ENCODE data around the gene KRTAP2-3. TPM values are rescaled to one million over a fixed set of nuclear protein-coding genes. Genes with fewer than 3 reads are reported as not detected.
"Not testable (repeated sequence)": the region's sequence is repeated elsewhere in the genome, so short reads cannot be mapped to it uniquely, and the experiment has no call there.

The KRTAP2-3 gene
- total and polyA plus RNA-seq, 2 experiments from 2014 or later, result not detected

DNA sequence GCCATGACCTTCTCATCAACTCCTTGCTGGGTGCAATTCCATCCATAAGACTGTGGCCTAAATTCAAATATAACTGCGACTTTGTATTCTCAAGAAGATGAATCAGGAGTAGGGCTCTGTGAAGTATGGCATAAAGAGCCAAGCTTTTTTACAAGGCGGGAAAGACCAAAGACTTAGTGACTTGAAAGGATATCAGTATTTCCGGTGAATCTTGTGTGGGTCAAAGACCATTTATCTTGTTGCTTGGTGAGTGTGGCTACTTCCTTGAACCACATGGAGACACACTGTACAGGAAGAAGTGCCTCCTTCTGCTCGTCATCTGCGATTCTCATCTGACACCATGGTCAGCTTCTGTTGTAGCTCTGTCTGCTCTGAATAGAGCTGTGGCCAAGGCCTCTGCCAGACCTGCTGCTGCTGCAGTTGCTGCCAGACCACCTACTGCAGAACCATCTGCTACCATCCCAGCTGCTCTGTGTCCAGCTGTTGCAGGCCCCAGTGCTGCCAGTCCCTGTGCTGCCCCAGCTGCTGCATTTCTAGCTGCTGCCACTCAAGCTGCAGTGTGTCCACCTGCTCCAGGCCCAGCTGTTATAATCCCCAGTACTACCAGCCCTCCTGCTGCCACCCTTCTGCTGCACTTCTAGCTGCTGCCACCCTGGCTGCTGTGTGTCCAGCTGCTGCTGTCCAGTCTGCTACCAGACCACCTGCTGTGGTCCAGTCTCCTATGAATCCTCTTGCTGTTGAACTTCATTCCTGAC, 11.9 kb upstream of the KRTAP2-3 start:
- no peaks in the 10 kb centered on the region for H4K20me1 ChIP-seq (ENCODE audit: insufficient read depth, poor library complexity, severe bottlenecking)
- no peak overlapping the region for H3K27ac ChIP-seq
- no peaks in the 10 kb centered on the region for H3K9me2 ChIP-seq (replicated peaks; ENCODE audit: insufficient read depth)
- 95% methylated on average over 5 of the region's 5 CpGs for WGBS (ENCODE audit: low lambda C conversion rate, missing lambda C conversion rate)
- no peaks in the 10 kb centered on the region for H3K79me2 ChIP-seq
- H2AFZ ChIP-seq, result no peak overlapping the region
- TF ChIP-seq EZH2phosphoT487 (IDR thresholded peaks at IDR 0.05; ENCODE audit: low read depth, severe bottlenecking, unreplicated experiment), result no peak
- no peaks in the 10 kb centered on the region for H3K9me3 ChIP-seq (ENCODE audit: low read depth)
- no peaks in the 10 kb centered on the region for H3K36me3 ChIP-seq (replicated peaks; ENCODE audit: insufficient read depth, low read depth)
- H3K4me3 ChIP-seq, result no peak overlapping the region
- H3K4me1 ChIP-seq (ENCODE audit: insufficient read depth), result no peaks in the 10 kb centered on the region
- no peak for DNase-seq (ENCODE audit: low spot score)
- peaks cover 8% of the 10 kb centered on the region for H3K27me3 ChIP-seq
- no peak overlapping the region for H3K4me2 ChIP-seq

DNA sequence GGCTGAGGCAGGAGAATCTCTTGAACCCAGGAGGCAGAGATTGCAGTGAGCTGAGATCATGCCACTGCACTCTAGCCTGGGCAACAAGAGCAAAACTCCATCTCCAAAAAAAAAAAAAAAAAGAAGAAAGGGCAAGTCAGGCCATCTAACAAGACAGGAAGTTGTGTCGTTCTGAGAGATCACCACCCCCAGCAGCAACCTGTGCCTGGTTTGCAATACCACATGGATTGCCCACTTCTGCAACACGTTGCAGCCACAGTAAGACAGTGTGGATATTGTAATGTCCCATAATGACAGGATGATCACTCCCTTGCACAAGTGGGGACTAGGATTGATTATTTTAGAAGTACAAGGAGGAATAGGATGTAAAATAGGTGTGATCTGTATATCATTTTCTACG, 9.1 kb upstream of the KRTAP2-3 start:
- Histone ChIP-seq H3K27me3 (no peaks in the 10 kb centered on the region), H3K4me2 (no peak overlapping the region), H3K9me3 (ENCODE audit: low read depth) (no peaks in the 10 kb centered on the region), H4K20me1 (ENCODE audit: insufficient read depth, poor library complexity, severe bottlenecking) (no peaks in the 10 kb centered on the region), H3K4me1 (ENCODE audit: insufficient read depth) (no peaks in the 10 kb centered on the region), H3K27ac (no peak overlapping the region), H3K36me3 (replicated peaks; ENCODE audit: insufficient read depth, low read depth) (no peaks in the 10 kb centered on the region), H2AFZ (no peak overlapping the region), H3K4me3 (no peak overlapping the region), H3K9me2 (replicated peaks; ENCODE audit: insufficient read depth) (no peaks in the 10 kb centered on the region), H3K79me2 (no peaks in the 10 kb centered on the region)
- no peak for DNase-seq (ENCODE audit: low spot score)
- 89% methylated on average over 3 of the region's 3 CpGs for WGBS (ENCODE audit: low lambda C conversion rate, missing lambda C conversion rate)
- TF ChIP-seq EZH2 (IDR thresholded peaks at IDR 0.05; ENCODE audit: borderline replicate concordance) (no peak), EZH2phosphoT487 (IDR thresholded peaks at IDR 0.05; ENCODE audit: low read depth, severe bottlenecking, unreplicated experiment) (no peak)
- TF ChIP-seq, protein P1, sequence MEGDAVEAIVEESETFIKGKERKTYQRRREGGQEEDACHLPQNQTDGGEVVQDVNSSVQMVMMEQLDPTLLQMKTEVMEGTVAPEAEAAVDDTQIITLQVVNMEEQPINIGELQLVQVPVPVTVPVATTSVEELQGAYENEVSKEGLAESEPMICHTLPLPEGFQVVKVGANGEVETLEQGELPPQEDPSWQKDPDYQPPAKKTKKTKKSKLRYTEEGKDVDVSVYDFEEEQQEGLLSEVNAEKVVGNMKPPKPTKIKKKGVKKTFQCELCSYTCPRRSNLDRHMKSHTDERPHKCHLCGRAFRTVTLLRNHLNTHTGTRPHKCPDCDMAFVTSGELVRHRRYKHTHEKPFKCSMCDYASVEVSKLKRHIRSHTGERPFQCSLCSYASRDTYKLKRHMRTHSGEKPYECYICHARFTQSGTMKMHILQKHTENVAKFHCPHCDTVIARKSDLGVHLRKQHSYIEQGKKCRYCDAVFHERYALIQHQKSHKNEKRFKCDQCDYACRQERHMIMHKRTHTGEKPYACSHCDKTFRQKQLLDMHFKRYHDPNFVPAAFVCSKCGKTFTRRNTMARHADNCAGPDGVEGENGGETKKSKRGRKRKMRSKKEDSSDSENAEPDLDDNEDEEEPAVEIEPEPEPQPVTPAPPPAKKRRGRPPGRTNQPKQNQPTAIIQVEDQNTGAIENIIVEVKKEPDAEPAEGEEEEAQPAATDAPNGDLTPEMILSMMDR (IDR thresholded peaks at IDR 0.05; ENCODE audit: poor library complexity), result no peak

DNA sequence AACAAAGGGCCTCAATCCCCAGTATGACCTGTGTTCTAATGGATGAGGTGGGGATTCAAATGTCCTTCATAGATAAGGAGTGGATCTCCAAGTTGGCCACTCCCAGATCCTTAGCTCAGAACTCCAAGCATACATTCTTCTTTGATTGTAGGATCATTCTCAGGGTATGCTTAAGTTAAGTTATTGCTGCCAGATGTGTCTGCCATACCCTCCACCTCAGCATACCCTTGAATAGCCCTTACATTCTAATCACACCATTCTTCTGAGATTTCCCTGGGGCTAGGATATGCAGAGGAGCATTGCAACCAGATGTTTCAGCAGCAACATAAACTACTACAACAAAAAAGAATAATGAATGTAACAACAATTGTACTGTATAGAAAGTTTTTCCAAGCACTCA, 7.4 kb upstream of the KRTAP2-3 start:
- no peaks in the 10 kb centered on the region for H3K9me3 ChIP-seq (ENCODE audit: low read depth)
- TF ChIP-seq EZH2 (IDR thresholded peaks at IDR 0.05; ENCODE audit: borderline replicate concordance), result no peak
- TF ChIP-seq, protein P1 (IDR thresholded peaks at IDR 0.05; ENCODE audit: poor library complexity), result no peak
- no peak for TF ChIP-seq EZH2phosphoT487 (IDR thresholded peaks at IDR 0.05; ENCODE audit: low read depth, severe bottlenecking, unreplicated experiment)
- no peaks in the 10 kb centered on the region for H3K27me3 ChIP-seq
- H3K4me1 ChIP-seq (ENCODE audit: insufficient read depth), result no peaks in the 10 kb centered on the region
- no peaks in the 10 kb centered on the region for H3K79me2 ChIP-seq
- no peaks in the 10 kb centered on the region for H3K9me2 ChIP-seq (replicated peaks; ENCODE audit: insufficient read depth)
- no peaks in the 10 kb centered on the region for H3K36me3 ChIP-seq (replicated peaks; ENCODE audit: insufficient read depth, low read depth)
- no peak overlapping the region for H3K27ac ChIP-seq
- H3K4me2 ChIP-seq, result no peak overlapping the region
- H2AFZ ChIP-seq, result no peak overlapping the region
- no peak for DNase-seq (ENCODE audit: low spot score)
- H3K4me3 ChIP-seq, result no peak overlapping the region
- H4K20me1 ChIP-seq (ENCODE audit: insufficient read depth, poor library complexity, severe bottlenecking), result no peaks in the 10 kb centered on the region

DNA sequence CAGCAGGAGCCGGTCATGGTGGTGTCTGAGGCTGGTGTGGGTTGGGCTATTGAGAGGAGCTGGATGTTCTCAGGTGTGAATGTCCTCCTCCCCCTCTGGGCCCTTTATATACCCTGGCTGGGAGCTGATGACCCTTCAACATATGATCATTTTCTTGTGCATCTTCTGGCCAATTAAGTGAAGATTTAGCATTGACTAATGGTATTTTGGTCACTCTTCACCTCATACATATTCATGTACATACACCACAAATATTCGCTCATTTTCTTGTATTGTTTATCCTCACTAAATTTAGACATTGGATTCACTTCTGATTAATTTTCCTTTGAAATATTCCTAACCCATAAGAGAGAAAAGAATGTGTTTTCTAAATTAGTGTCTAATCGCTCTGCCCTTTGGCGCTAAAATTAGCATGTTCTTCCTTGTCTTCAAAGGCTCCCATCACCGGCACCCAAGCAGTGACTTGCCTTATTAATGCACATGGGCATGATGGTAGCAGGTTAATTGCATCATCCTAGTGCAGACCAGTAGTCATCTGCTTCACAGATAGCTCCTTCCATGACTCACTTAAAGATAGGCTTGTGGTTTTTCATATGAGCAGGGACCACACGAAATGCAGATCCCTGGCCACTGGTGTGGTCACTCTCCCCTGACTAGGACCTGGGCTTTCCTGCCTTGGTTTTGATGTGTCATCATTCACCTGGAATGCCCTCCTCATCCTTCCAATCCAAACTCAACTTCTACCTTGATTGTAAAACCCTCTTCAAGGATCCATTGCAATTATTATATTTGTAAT, 6.1 kb upstream of the KRTAP2-3 start, which contains the start of gene KRTAP2-4:
TSS of gene KRTAP2-4 (minus strand) at position 51 of the 796 bp plus-strand sequence. CDS start at position 17, 34 bp downstream.
- no peaks in the 10 kb centered on the region for H3K79me2 ChIP-seq
- TF ChIP-seq, protein P1 (IDR thresholded peaks at IDR 0.05; ENCODE audit: poor library complexity), result no peak
- no peak for TF ChIP-seq EZH2phosphoT487 (IDR thresholded peaks at IDR 0.05; ENCODE audit: low read depth, severe bottlenecking, unreplicated experiment)
- no peak for TF ChIP-seq EZH2 (IDR thresholded peaks at IDR 0.05; ENCODE audit: borderline replicate concordance)
- no peak within 1 kb of the TSS for H3K27ac ChIP-seq
- 87% methylated on average over 5 of the region's 6 CpGs for WGBS (ENCODE audit: low lambda C conversion rate, missing lambda C conversion rate)
- H3K9me3 ChIP-seq (ENCODE audit: low read depth), result no peaks in the 10 kb centered on the region
- H4K20me1 ChIP-seq (ENCODE audit: insufficient read depth, poor library complexity, severe bottlenecking), result no peaks in the 10 kb centered on the region
- DNase-seq (ENCODE audit: low spot score), result no peak
- H3K9me2 ChIP-seq (replicated peaks; ENCODE audit: insufficient read depth), result no peaks in the 10 kb centered on the region
- no peaks in the 10 kb centered on the region for H3K4me1 ChIP-seq (ENCODE audit: insufficient read depth)
- H3K27me3 ChIP-seq, result no peaks in the 10 kb centered on the region
- no peaks in the 10 kb centered on the region for H3K36me3 ChIP-seq (replicated peaks; ENCODE audit: insufficient read depth, low read depth)
- no peak within 1 kb of the TSS for H3K4me3 ChIP-seq
- H3K4me2 ChIP-seq, result no peak within 1 kb of the TSS
- H2AFZ ChIP-seq, result no peak within 1 kb of the TSS

DNA sequence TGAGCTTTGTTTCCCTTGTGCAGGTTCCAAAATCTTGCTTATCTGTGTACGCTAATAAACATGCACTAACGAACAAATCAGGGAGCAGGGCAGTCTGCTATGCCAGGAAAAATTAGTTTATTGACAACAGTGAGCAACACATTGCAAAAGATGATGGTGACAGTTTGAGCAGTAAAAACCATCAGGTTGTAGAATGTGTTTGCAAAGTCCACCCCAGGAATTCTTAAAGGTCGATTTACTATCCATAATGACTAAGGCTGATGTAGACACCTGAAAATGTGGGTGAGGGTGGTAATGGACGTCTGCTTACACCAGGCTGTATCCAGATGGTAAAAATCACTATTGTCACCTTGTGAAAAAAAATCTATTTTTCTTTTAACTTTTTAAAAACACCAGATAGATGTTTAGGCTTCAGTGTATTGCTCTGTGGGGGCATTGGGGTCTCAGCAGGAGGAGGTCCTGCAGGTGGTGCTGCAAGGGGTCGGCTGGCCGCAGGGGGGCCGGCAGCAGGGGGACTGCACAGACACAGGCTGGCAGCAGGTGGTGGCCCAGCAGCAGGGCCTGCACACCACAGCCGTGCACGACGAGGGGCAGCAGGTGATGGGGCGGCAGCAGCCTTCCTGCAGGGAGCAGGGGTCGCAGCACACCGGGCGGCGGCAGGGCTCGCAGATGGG, 5.2 kb upstream of the KRTAP2-3 start:
- H3K4me1 ChIP-seq (ENCODE audit: insufficient read depth); H3K9me2 ChIP-seq (replicated peaks; ENCODE audit: insufficient read depth); H3K27me3 ChIP-seq; H3K27ac ChIP-seq; H4K20me1 ChIP-seq (ENCODE audit: insufficient read depth, poor library complexity, severe bottlenecking); H3K79me2 ChIP-seq; H3K36me3 ChIP-seq (replicated peaks; ENCODE audit: insufficient read depth, low read depth); H3K9me3 ChIP-seq (ENCODE audit: low read depth); H3K4me3 ChIP-seq; DNase-seq (ENCODE audit: low spot score); H2AFZ ChIP-seq; H3K4me2 ChIP-seq: not testable (repeated sequence)
- WGBS (ENCODE audit: low lambda C conversion rate, missing lambda C conversion rate), result 75% methylated on average over 7 of the region's 16 CpGs

Measured in hepatocyte (in vitro differentiated cells).